ENCODE data around the gene GOT2. TPM values are rescaled to one million over a fixed set of nuclear protein-coding genes. Genes with fewer than 3 reads are reported as not detected.
A peak's percentile ranks its signal among the peaks of the same experiment; 100 is the strongest.
"Not testable (repeated sequence)": the region's sequence is repeated elsewhere in the genome, so short reads cannot be mapped to it uniquely, and the experiment has no call there.

Gene GOT2
- total RNA-seq, 1 experiment from 2014 or later = 64.0 TPM

- POLR2A ChIA-PET = no interaction called here
- Histone ChIP-seq H3K4me1 (ENCODE audit: control insufficient read depth, insufficient read depth, low read length) (no peaks in the 10 kb centered on the region), H3K27ac (ENCODE audit: low read length) (no peak overlapping the region), H3K27me3 (ENCODE audit: control insufficient read depth, insufficient read depth, low read length) (no peaks in the 10 kb centered on the region), H3K36me3 (ENCODE audit: control insufficient read depth, insufficient read depth, low read length) (no peaks in the 10 kb centered on the region), H3K4me3 (ENCODE audit: low read depth in 2 of 2, low read length in 2 of 2) (no peak overlapping the region), H3K9me3 (ENCODE audit: control insufficient read depth, insufficient read depth, low read depth, low read length) (no peaks in the 10 kb centered on the region)
- intact Hi-C loops (cut with micrococcal nuclease; ENCODE audit: unreplicated experiment) (loop anchor here (5.0 kb wide), 1 partner anchor 149 kb away; no protein-coding TSS in a partner anchor), in situ Hi-C loops (cut with HindIII; ENCODE audit: low pct_unique_long_range_greater_than_20kb, low sequenced_read_pairs) (no loop called here)
- TF ChIP-seq CTCF (IDR thresholded peaks at IDR 0.05) (peak; percentile 76), REST (IDR thresholded peaks at IDR 0.05; ENCODE audit: insufficient read depth in 1 of 2, low read depth in 2 of 2, low read length in 1 of 2) (no peak)
- DNase-seq (ENCODE audit: low read depth, low spot score) = peak; percentile 65
- CTCF ChIA-PET = interaction anchor here (0.6 kb wide), 9 partner anchors 50 to 720 kb away, joined by 3 to 13 read pairs (median 6); no protein-coding TSS in a partner anchor
- peak; percentile 95 for ATAC-seq
- no TSS peak for BruUV-seq (replicated peaks)
These were observed 72.8 kb downstream of the GOT2 start for GRCh38 chr16:58661199-58661830.

- POLR2A ChIA-PET; H3K9me3 ChIP-seq (ENCODE audit: control insufficient read depth, insufficient read depth, low read depth, low read length); H3K27ac ChIP-seq (ENCODE audit: low read length); H3K4me3 ChIP-seq (ENCODE audit: low read depth in 2 of 2, low read length in 2 of 2); H3K27me3 ChIP-seq (ENCODE audit: control insufficient read depth, insufficient read depth, low read length); DNase-seq (ENCODE audit: low read depth, low spot score); ATAC-seq; BruUV-seq (replicated peaks); in situ Hi-C loops (cut with HindIII; ENCODE audit: low pct_unique_long_range_greater_than_20kb, low sequenced_read_pairs); H3K4me1 ChIP-seq (ENCODE audit: control insufficient read depth, insufficient read depth, low read length); H3K36me3 ChIP-seq (ENCODE audit: control insufficient read depth, insufficient read depth, low read length): not testable (repeated sequence)
- intact Hi-C loops (cut with micrococcal nuclease; ENCODE audit: unreplicated experiment) = loop anchor here (5.0 kb wide), 1 partner anchor 148 kb away; no protein-coding TSS in a partner anchor
- CTCF ChIA-PET = interaction anchor here (0.6 kb wide), 1 partner anchor 87 kb away, joined by 4 read pairs; no protein-coding TSS in a partner anchor
These were observed 74.2 kb downstream of the GOT2 start for GRCh38 chr16:58659911-58660310.

- no TSS peak for BruUV-seq (replicated peaks)
- H3K27ac ChIP-seq (ENCODE audit: low read length) = no peak overlapping the region
- no peaks in the 10 kb centered on the region for H3K4me1 ChIP-seq (ENCODE audit: control insufficient read depth, insufficient read depth, low read length)
- no peaks in the 10 kb centered on the region for H3K27me3 ChIP-seq (ENCODE audit: control insufficient read depth, insufficient read depth, low read length)
- intact Hi-C loops (cut with micrococcal nuclease; ENCODE audit: unreplicated experiment) (no loop called here), in situ Hi-C loops (cut with HindIII; ENCODE audit: low pct_unique_long_range_greater_than_20kb, low sequenced_read_pairs) (no loop called here)
- ChIA-PET CTCF (no interaction called here), POLR2A (no interaction called here)
- TF ChIP-seq POLR2AphosphoS5 (IDR thresholded peaks at IDR 0.05; ENCODE audit: low read depth, low read length) (no peak), CTCF (IDR thresholded peaks at IDR 0.05) (no peak), REST (IDR thresholded peaks at IDR 0.05; ENCODE audit: insufficient read depth in 1 of 2, low read depth in 2 of 2, low read length in 1 of 2) (no peak), SIN3A (IDR thresholded peaks at IDR 0.05; ENCODE audit: borderline replicate concordance, insufficient read depth, low read depth, low read length) (no peak), TCF7L2 (IDR thresholded peaks at IDR 0.05; ENCODE audit: low read depth, low read length) (no peak)
- H3K9me3 ChIP-seq (ENCODE audit: control insufficient read depth, insufficient read depth, low read depth, low read length) = no peaks in the 10 kb centered on the region
- ATAC-seq = no peak
- H3K4me3 ChIP-seq (ENCODE audit: low read depth in 2 of 2, low read length in 2 of 2) = no peak overlapping the region
- H3K36me3 ChIP-seq (ENCODE audit: control insufficient read depth, insufficient read depth, low read length) = no peaks in the 10 kb centered on the region
- DNase-seq (ENCODE audit: low read depth, low spot score) = no peak
These were observed 75.3 kb downstream of the GOT2 start for GRCh38 chr16:58658796-58659211.

Data from Panc1 (cell line).